ENCODE results near the gene CXXC5.

DNA sequence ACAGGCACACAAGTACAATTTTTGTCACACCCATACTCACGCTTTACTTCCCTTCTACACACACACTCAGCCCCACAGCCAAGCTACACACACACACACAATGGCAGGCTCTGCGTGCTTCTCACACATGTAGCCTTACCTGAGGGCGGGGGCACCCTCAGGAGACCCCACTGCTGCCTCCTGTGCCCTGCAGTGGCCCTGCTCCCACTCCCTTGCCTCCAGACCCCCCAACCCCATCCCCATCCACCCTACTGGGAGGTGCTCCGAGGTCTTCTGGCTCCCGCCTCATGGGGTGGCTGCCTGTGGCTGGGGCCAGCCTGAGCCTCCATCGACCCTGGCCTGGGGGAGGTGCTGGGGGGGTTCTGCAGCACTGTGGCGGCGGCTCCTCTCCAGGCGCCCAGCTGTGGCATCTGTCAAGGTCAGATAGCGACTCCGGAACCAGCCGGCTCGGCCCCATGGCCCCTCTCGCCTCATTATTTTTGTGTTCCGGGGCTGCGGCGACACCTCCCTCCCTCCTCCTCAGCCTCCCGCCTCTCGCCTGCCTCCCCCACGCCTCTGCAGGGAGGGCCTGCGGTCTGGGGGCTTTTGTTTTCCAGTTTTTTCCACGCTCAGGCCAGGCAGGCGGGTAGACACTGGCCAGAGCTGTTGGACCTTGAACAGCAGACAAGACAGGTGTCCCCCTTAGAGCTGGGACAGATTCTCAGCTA, 21.7 kb downstream of the CXXC5 start:
- TF ChIP-seq, protein P1, sequence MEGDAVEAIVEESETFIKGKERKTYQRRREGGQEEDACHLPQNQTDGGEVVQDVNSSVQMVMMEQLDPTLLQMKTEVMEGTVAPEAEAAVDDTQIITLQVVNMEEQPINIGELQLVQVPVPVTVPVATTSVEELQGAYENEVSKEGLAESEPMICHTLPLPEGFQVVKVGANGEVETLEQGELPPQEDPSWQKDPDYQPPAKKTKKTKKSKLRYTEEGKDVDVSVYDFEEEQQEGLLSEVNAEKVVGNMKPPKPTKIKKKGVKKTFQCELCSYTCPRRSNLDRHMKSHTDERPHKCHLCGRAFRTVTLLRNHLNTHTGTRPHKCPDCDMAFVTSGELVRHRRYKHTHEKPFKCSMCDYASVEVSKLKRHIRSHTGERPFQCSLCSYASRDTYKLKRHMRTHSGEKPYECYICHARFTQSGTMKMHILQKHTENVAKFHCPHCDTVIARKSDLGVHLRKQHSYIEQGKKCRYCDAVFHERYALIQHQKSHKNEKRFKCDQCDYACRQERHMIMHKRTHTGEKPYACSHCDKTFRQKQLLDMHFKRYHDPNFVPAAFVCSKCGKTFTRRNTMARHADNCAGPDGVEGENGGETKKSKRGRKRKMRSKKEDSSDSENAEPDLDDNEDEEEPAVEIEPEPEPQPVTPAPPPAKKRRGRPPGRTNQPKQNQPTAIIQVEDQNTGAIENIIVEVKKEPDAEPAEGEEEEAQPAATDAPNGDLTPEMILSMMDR (IDR thresholded peaks at IDR 0.05): no peak
- no peak for TF ChIP-seq ZFX (IDR thresholded peaks at IDR 0.05; ENCODE audit: borderline replicate concordance)
